ENCODE data around the gene DKK2.

DNA sequence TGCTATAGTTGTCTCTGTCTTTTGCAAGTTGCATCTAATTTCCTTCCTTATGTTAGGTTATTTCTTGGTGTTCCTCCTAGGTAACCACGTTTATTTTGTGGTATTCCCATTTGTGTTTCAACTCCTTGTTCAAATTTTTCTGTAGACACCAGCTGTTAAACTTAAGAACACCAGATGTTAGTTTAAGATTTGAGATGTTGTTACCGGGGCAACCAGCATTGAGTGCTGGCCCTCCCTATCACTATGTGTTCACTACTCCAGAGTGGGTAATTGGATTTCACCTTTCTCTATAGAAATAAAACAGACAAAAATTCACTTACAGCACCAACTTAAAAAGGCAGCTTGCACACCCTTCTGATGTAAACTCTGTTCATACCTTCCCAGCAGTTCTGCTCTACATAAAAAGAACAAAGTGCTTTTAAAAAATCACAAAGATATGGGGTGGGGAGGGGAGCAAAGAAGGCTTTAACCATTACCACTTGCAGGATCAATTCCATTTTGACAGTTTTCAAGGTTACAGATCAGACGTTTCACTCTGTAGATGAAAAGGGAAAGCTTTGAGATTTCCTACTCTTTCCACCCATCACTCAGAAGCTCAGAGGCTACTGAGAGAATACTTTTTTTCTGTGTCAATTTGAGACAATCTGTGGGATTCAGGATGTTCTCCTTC lies 82.9 kb downstream of the DKK2 start:
- TF ChIP-seq, protein P1, sequence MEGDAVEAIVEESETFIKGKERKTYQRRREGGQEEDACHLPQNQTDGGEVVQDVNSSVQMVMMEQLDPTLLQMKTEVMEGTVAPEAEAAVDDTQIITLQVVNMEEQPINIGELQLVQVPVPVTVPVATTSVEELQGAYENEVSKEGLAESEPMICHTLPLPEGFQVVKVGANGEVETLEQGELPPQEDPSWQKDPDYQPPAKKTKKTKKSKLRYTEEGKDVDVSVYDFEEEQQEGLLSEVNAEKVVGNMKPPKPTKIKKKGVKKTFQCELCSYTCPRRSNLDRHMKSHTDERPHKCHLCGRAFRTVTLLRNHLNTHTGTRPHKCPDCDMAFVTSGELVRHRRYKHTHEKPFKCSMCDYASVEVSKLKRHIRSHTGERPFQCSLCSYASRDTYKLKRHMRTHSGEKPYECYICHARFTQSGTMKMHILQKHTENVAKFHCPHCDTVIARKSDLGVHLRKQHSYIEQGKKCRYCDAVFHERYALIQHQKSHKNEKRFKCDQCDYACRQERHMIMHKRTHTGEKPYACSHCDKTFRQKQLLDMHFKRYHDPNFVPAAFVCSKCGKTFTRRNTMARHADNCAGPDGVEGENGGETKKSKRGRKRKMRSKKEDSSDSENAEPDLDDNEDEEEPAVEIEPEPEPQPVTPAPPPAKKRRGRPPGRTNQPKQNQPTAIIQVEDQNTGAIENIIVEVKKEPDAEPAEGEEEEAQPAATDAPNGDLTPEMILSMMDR (IDR thresholded peaks at IDR 0.05; ENCODE audit: low read depth, low read length) = no peak
- no peak for TF ChIP-seq POLR2A (IDR thresholded peaks at IDR 0.05; ENCODE audit: extremely low read depth, insufficient read length)
- no peak for TF ChIP-seq MAX (IDR thresholded peaks at IDR 0.05; ENCODE audit: low read depth, low read length)
- no peak for TF ChIP-seq MYC (IDR thresholded peaks at IDR 0.05; ENCODE audit: low read depth, low read length)
